GM23338 (cell line): ENCODE measurements around the gene NDP.

Experiments
- CREB1 ChIP-seq: fragments of 250-450 bp; sonication (Bioruptor Pico); IDR thresholded peaks from 2 replicates; pipeline ENCODE4 v1.5.0; 2020; ENCODE audit warnings: low read depth, mild to moderate bottlenecking, moderate library complexity
- CTCF ChIP-seq, 2 experiments: fragments of 200-600 bp in 1 of 2; sonication (generic) in 1 of 2; conservative IDR thresholded peaks; 2 replicates each; pipeline versions ENCODE4 v1.5.1 to v1.6.1; 2016 to 2017; ENCODE audit warnings: antibody characterized with exemption in 2 of 2, low read depth in 2 of 2, mild to moderate bottlenecking in 2 of 2, moderate library complexity in 1 of 2
- ETS1 ChIP-seq: IDR thresholded peaks from 2 replicates; pipeline ENCODE4 v1.6.1; 2016; ENCODE audit warnings: antibody characterized with exemption
- EZH2 ChIP-seq: fragments of 200-600 bp; sonication (generic); IDR thresholded peaks from one replicate; pipeline ENCODE4 v1.8.0; 2017; ENCODE audit warnings: antibody characterized with exemption, mild to moderate bottlenecking, low read depth; ENCODE audit not compliant: unreplicated experiment
- EZH2phosphoT487 ChIP-seq: fragments of 200-600 bp; sonication (generic); IDR thresholded peaks from one replicate; pipeline ENCODE4 v1.8.1; 2018; ENCODE audit warnings: antibody characterized with exemption; ENCODE audit not compliant: unreplicated experiment
- JUNB ChIP-seq: IDR thresholded peaks from one replicate; pipeline ENCODE4 v1.6.1; 2016; ENCODE audit warnings: antibody characterized with exemption; ENCODE audit not compliant: unreplicated experiment
- POLR2AphosphoS5 ChIP-seq: IDR thresholded peaks from 2 replicates; pipeline ENCODE4 v1.6.1; 2016; ENCODE audit warnings: antibody characterized with exemption, low read depth
- REST ChIP-seq: IDR thresholded peaks from one replicate; pipeline ENCODE4 v1.6.1; 2018; ENCODE audit warnings: antibody characterized with exemption; ENCODE audit not compliant: unreplicated experiment

- TF ChIP-seq CTCF (conservative IDR thresholded peaks at IDR 0.05; ENCODE audit: low read depth in 2 of 2) (no peak), EZH2phosphoT487 (no peak), POLR2AphosphoS5 (no peak), EZH2 (no peak), REST (no peak), ETS1 (no peak), CREB1 (CRISPR knock-in tag) (peak; percentile 41), JUNB (no peak)
These were observed 73.0 kb downstream of the NDP start for GRCh38 chrX:43899878-43900815.
